ENCODE data around the gene ANXA2R. TPM values are rescaled to one million over a fixed set of nuclear protein-coding genes. Genes with fewer than 3 reads are reported as not detected.

The ANXA2R gene
- total and polyA plus RNA-seq, 2 of the 13 experiments (the other 11 are each of a cell fraction or from before 2014, with no cell fraction given) = 0.95 to 1.3 TPM

GRCh38 chr5:43042176-43042625, 2.1 kb upstream of the ANXA2R start (continued):
- TF ChIP-seq PAXIP1 (CRISPR knock-in tag; conservative IDR thresholded peaks at IDR 0.05) (no peak), HBP1 (CRISPR knock-in tag; IDR thresholded peaks at IDR 0.05; ENCODE audit: low read depth) (0 out of 2 replicates have a peak, but pooled peaks have one; percentile 24), HIC2 (CRISPR knock-in tag; IDR thresholded peaks at IDR 0.05; ENCODE audit: low read depth) (0 out of 2 replicates have a peak, but pooled peaks have one; percentile 35), U2AF2 (IDR thresholded peaks at IDR 0.05; ENCODE audit: low read depth, low read length) (no peak), KDM3A (CRISPR knock-in tag; IDR thresholded peaks at IDR 0.05; ENCODE audit: low read depth) (no peak; the same call in 1 of the 2 replicates), TMF1 (CRISPR knock-in tag; IDR thresholded peaks at IDR 0.05; ENCODE audit: low read depth) (0 out of 2 replicates have a peak, but pooled peaks have one; percentile 81), HDAC1 (CRISPR knock-in tag; IDR thresholded peaks at IDR 0.05) (0 out of 2 replicates have a peak, but pooled peaks have one; percentile 14), SOX13 (IDR thresholded peaks at IDR 0.05) (no peak), SOX13 (CRISPR knock-in tag; conservative IDR thresholded peaks at IDR 0.05 in 1 of 2, IDR thresholded peaks at IDR 0.05 in 1 of 2) (no peak), DZIP1 (CRISPR knock-in tag; IDR thresholded peaks at IDR 0.05) (no peak), ELF4 (CRISPR knock-in tag; IDR thresholded peaks at IDR 0.05; ENCODE audit: borderline replicate concordance) (0 out of 2 replicates have a peak, but pooled peaks have one; percentile 41), CENPT (CRISPR knock-in tag; IDR thresholded peaks at IDR 0.05; ENCODE audit: low read depth) (no peak), RXRA (CRISPR knock-in tag; IDR thresholded peaks at IDR 0.05) (peak; percentile 8; the same call in 1 of the 2 replicates), ZFP36L2 (CRISPR knock-in tag; IDR thresholded peaks at IDR 0.05) (no peak), ZNF563 (CRISPR knock-in tag; IDR thresholded peaks at IDR 0.05) (no peak), ZNF501 (CRISPR knock-in tag; IDR thresholded peaks at IDR 0.05) (peak; percentile 73; the same call in 1 of the 2 replicates), IKZF1 (IDR thresholded peaks at IDR 0.05) (no peak), LBX2 (CRISPR knock-in tag; IDR thresholded peaks at IDR 0.05; ENCODE audit: borderline replicate concordance) (no peak), YEATS2 (CRISPR knock-in tag; IDR thresholded peaks at IDR 0.05; ENCODE audit: borderline replicate concordance) (no peak), ZNF225 (CRISPR knock-in tag; IDR thresholded peaks at IDR 0.05) (0 out of 2 replicates have a peak, but pooled peaks have one; percentile 8)
